IPS-20b (cell line): Measurements from ENCODE around the gene PRICKLE4.
"Not testable (repeated sequence)": the region's sequence is repeated elsewhere in the genome, so short reads cannot be mapped to it uniquely, and the experiment has no call there.

Experiments
- H3K27ac ChIP-seq: one replicate; pipeline ENCODE4 v1.5.1; 2013; ENCODE audit warnings: low read length
- H3K27me3 ChIP-seq: 2 replicates; pipeline ENCODE4 v1.6.1; 2013; ENCODE audit warnings: mild to moderate bottlenecking, low read length, inconsistent platforms; ENCODE audit not compliant: insufficient read depth
- H3K36me3 ChIP-seq: 2 replicates; pipeline ENCODE4 v1.6.1; 2013; ENCODE audit warnings: low read depth, mild to moderate bottlenecking, inconsistent platforms, low read length, moderate library complexity; ENCODE audit not compliant: insufficient read depth
- H3K4me1 ChIP-seq: 2 replicates; pipeline ENCODE4 v1.6.1; 2013; ENCODE audit warnings: mild to moderate bottlenecking, control low read depth, inconsistent platforms, low read length, moderate library complexity; ENCODE audit not compliant: insufficient read depth
- H3K4me3 ChIP-seq: 2 replicates; pipeline ENCODE4 v1.5.1; 2013; ENCODE audit warnings: mild to moderate bottlenecking, low read length, inconsistent platforms
- H3K9ac ChIP-seq: 2 replicates; pipeline ENCODE4 v1.6.1; 2013; ENCODE audit warnings: low read depth, mild to moderate bottlenecking, inconsistent platforms, low read length, moderate library complexity
- H3K9me3 ChIP-seq: 2 replicates; pipeline ENCODE4 v1.6.1; 2013; ENCODE audit warnings: mild to moderate bottlenecking, low read depth, low read length, inconsistent platforms; ENCODE audit not compliant: insufficient read depth

Gene PRICKLE4

DNA sequence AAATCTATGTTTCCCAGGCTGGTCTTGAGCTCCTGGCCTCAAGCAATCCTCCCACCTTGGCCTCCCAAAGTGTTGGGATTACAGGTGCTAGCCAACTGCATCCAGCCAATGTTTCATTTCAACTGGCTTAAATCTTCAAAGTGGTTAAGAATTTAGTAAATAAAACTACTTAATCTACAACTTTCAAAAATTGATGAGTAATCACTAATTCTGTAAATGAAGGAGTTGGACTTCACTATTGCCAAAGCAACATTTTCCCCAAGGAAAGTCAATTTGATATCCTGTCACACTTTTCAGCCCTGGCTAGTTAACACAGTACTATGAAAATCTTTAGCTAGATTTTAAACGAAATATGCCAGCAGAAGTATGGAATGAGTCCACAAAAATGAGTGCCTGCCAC lies 10.7 kb downstream of the PRICKLE4 start:
- H3K27me3 ChIP-seq = no peaks in the 10 kb centered on the region
- H3K36me3 ChIP-seq = peaks cover 55% of the 10 kb centered on the region
- H3K4me3 ChIP-seq = no peak overlapping the region
- H3K4me1 ChIP-seq = no peaks in the 10 kb centered on the region
- H3K9ac ChIP-seq = no peak overlapping the region
- no peak overlapping the region for H3K27ac ChIP-seq
- no peaks in the 10 kb centered on the region for H3K9me3 ChIP-seq

DNA sequence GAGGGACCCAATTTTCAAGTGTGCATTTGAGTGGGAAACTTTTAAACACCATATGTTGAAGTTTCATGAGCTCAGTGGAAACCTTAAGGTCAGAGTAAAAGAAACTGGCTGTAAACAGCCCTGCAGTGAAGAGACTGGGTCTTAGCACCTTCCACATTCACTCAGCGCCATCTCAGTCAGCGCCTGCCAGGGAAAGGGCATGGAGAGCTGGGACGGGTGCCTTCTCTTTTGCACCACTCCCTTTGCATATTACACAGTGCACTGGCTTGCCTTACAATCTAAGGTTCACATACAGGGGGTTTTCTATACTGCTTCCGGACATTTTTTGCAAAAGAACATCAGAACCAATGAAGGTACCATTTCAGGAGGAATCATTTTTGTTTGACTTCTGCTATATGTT lies 11.4 kb downstream of the PRICKLE4 start:
- Histone ChIP-seq H3K4me3 (no peak overlapping the region), H3K9me3 (no peaks in the 10 kb centered on the region), H3K27ac (no peak overlapping the region), H3K27me3 (no peaks in the 10 kb centered on the region), H3K36me3 (peaks cover 59% of the 10 kb centered on the region), H3K9ac (no peak overlapping the region), H3K4me1 (no peaks in the 10 kb centered on the region)

- no peak overlapping the region for H3K9ac ChIP-seq
Observed at GRCh38 chr6:41796474-41796873, 15.9 kb downstream of the PRICKLE4 start.

DNA sequence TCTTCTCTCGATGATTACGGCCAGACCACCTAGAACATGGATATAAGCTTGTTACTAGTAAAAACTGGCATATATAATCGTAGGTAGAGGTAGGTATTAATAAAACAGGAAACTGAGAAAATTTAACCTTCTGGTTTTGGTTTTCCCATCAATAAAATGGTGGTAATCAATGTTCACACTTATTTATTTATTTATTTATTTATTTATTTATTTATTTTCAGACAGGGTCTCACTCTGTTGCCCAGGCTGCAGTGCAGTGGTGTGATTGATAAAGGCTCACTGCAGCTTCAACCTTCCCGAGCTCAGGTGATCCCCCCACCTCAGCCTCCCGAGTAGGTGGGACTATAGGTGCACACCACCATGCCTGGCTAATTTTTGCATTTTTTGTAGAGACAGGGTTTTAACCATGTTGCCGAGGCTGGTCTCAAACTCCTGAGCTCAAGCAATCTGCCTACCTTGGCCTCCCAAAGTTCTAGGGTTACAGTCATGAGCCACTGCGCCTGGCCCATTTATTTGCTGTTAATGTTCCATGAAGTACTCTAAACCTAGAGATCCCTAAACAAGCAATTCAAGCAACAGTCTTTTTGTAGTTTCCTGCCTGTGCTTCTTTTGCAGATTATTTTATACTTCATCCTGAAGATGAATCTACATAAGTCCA lies 18.4 kb downstream of the PRICKLE4 start:
- H3K4me3 ChIP-seq = no peak overlapping the region
- H3K9ac ChIP-seq = no peak overlapping the region
- no peaks in the 10 kb centered on the region for H3K27me3 ChIP-seq
- peaks cover 60% of the 10 kb centered on the region for H3K36me3 ChIP-seq
- H3K4me1 ChIP-seq = no peaks in the 10 kb centered on the region
- H3K9me3 ChIP-seq = no peaks in the 10 kb centered on the region
- H3K27ac ChIP-seq = no peak overlapping the region

More at GRCh38 chr6:41796474-41796873, 15.9 kb downstream of the PRICKLE4 start:
- H3K4me1 ChIP-seq = no peaks in the 10 kb centered on the region
- no peak overlapping the region for H3K4me3 ChIP-seq
- no peak overlapping the region for H3K27ac ChIP-seq
- peaks cover 68% of the 10 kb centered on the region for H3K36me3 ChIP-seq
- H3K27me3 ChIP-seq = no peaks in the 10 kb centered on the region
- H3K9me3 ChIP-seq = no peaks in the 10 kb centered on the region

GRCh38 chr6:41799559-41799911 lies 19.0 kb downstream of the PRICKLE4 start:
- Histone ChIP-seq H3K27me3 (no peaks in the 10 kb centered on the region), H3K4me3 (no peak overlapping the region), H3K9ac (no peak overlapping the region), H3K36me3 (peaks cover 60% of the 10 kb centered on the region), H3K4me1 (no peaks in the 10 kb centered on the region), H3K27ac (no peak overlapping the region), H3K9me3 (no peaks in the 10 kb centered on the region)

- peaks cover 49% of the 10 kb centered on the region for H3K36me3 ChIP-seq
- H3K27ac ChIP-seq = no peak overlapping the region
- no peaks in the 10 kb centered on the region for H3K4me1 ChIP-seq
- no peak overlapping the region for H3K9ac ChIP-seq
- H3K9me3 ChIP-seq = no peaks in the 10 kb centered on the region
- H3K27me3 ChIP-seq = no peaks in the 10 kb centered on the region
- H3K4me3 ChIP-seq = no peak overlapping the region
Observed at GRCh38 chr6:41801380-41801779, 20.8 kb downstream of the PRICKLE4 start.

DNA sequence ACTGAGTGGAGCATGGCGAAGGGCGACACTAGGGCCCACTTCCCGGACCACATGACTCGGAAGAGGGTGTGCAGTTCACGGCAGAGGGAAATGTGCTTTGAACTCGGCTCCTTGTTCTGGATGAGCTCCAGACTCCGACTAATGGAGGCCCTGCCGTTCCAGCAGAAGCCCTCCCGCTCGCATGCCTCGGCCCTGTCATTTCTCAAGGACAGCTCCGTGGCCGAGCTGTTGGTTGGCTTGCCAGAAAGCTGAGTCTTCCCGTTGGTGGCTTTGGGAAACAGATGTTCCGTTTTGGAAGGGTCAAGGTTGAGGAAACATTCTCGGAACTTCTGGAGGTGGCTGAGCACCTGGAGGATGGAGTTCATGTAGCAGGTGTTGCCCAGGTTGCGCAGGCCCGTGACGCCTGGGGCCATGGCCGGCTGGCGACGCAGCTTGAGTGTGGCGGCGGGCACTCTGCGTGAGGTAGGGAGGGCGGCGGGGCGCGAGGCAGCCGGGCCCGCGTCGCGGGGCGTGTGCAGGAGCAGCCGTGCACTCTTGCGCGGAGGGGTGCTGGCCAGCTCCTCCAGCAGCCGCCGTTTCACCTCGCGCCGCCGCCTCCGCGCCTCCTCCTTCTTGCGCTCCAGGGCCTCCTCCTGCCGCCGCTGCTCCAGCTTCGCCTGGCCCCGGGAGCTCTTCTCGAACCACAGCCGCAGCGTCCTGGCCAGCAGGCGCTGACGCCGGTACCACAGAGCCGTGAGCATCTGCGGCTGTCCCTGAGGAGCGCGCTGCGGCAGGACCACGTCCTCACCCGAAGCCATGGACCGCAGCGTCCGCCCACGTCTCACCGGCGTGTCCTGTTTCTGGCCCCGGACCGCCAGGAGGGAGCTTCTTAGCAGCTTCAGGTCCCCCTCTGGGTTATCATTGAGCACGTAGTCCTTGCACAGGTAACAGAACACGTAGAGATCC lies 25.5 kb downstream of the PRICKLE4 start:
- no peaks in the 10 kb centered on the region for H3K4me1 ChIP-seq
- no peak overlapping the region for H3K4me3 ChIP-seq
- H3K36me3 ChIP-seq = peaks cover 12% of the 10 kb centered on the region; the same call in 1 of the 2 replicates
- no peaks in the 10 kb centered on the region for H3K27me3 ChIP-seq
- no peaks in the 10 kb centered on the region for H3K9me3 ChIP-seq
- H3K9ac ChIP-seq = no peak overlapping the region
- H3K27ac ChIP-seq = no peak overlapping the region

- Histone ChIP-seq H3K36me3 (no peaks in the 10 kb centered on the region), H3K4me3 (no peak overlapping the region), H3K9ac (no peak overlapping the region), H3K4me1 (no peaks in the 10 kb centered on the region), H3K9me3 (no peaks in the 10 kb centered on the region), H3K27ac (no peak overlapping the region), H3K27me3 (no peaks in the 10 kb centered on the region)
Observed at GRCh38 chr6:41811095-41811494, 30.5 kb downstream of the PRICKLE4 start.

- H3K36me3 ChIP-seq, H3K4me1 ChIP-seq, H3K9ac ChIP-seq, H3K27me3 ChIP-seq, H3K4me3 ChIP-seq, H3K9me3 ChIP-seq, H3K27ac ChIP-seq: not testable (repeated sequence)
Observed at GRCh38 chr6:41811946-41812345, 31.4 kb downstream of the PRICKLE4 start.

- H3K27me3 ChIP-seq = no peaks in the 10 kb centered on the region
- no peaks in the 10 kb centered on the region for H3K9me3 ChIP-seq
- no peak overlapping the region for H3K4me3 ChIP-seq
- H3K4me1 ChIP-seq = no peaks in the 10 kb centered on the region
- H3K27ac ChIP-seq = no peak overlapping the region
- no peak overlapping the region for H3K9ac ChIP-seq
- H3K36me3 ChIP-seq = no peaks in the 10 kb centered on the region
Observed at GRCh38 chr6:41813469-41813868, 32.9 kb downstream of the PRICKLE4 start.

- no peaks in the 10 kb centered on the region for H3K27me3 ChIP-seq
- no peak overlapping the region for H3K27ac ChIP-seq
- H3K9ac ChIP-seq = no peak overlapping the region
- no peaks in the 10 kb centered on the region for H3K4me1 ChIP-seq
- H3K36me3 ChIP-seq = no peaks in the 10 kb centered on the region
- H3K9me3 ChIP-seq = no peaks in the 10 kb centered on the region
- H3K4me3 ChIP-seq = no peak overlapping the region
Observed at GRCh38 chr6:41813956-41814355, 33.4 kb downstream of the PRICKLE4 start.

- Histone ChIP-seq H3K27ac (no peak overlapping the region), H3K4me1 (no peaks in the 10 kb centered on the region), H3K4me3 (no peak overlapping the region), H3K9me3 (no peaks in the 10 kb centered on the region), H3K9ac (no peak overlapping the region), H3K36me3 (no peaks in the 10 kb centered on the region), H3K27me3 (no peaks in the 10 kb centered on the region)
Observed at GRCh38 chr6:41814629-41815028, 34.0 kb downstream of the PRICKLE4 start.
